ENCODE results near the gene NRXN2. TPM values are rescaled to one million over a fixed set of nuclear protein-coding genes. Genes with fewer than 3 reads are reported as not detected.

Gene NRXN2
- total and polyA plus RNA-seq, 2 of the 13 experiments (the other 11 are each of a cell fraction or from before 2014, with no cell fraction given): not detected

DNA sequence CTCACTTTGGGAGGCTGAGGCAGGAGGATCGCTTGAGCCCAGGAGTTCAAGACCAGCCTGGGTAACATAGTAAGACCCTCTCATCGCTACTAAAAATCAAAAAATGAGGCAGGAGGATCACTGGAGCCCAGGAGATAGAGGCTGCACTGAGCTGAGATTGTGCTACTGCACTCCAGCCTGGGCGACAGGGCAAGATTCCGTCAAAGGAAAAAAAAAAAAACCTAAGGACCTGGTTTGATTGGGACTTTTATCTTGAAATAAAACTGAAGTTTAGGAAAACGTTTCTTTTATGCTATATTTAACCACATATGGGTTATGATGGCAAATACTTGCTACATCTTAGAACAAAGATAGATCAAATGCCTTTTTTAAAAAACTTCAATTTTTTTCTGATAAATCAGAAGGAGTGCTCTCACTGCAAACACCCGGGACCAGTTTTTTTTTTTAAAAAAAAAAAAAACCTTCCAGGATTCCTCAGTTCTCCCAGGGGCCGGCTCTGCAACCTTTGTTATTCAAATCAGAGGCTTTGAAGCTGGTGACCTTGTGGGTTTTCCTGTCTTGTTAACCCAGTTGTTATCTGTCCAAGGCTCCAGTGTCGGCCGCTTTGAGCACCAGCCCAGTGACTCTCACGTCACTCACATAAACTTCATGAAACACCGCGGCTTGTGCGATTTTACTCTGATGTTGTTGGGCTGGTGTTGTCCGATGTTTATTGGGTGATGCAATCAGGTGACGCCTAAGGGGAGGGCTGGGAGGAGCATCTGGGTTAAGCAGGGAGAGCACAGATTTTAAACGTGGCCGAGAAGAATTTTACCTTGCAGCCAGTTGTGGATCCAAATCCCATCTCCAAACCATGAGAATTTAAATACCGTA, 156.7 kb downstream of the NRXN2 start:
- ATAC-seq (peak; percentile 81), DNase-seq (ENCODE audit: low spot score) (peak; percentile 99), FAIRE-seq (peak; percentile 92)
- CTCF ChIA-PET (ENCODE audit: low intra/inter-chr PET ratio, low total read pairs): interaction anchor here (1.0 kb wide), 1 partner anchor 13 kb away, joined by 3 read pairs; no protein-coding TSS in a partner anchor
- Histone ChIP-seq H4K20me1 (ENCODE audit: insufficient read depth, low read length) (no peaks in the 10 kb centered on the region), H3K27me3 (ENCODE audit: control insufficient read depth in 1 of 2, insufficient read depth in 2 of 2, low read length in 2 of 2) (0 out of 5 replicates have a peak, but pooled peaks cover 0 to 2% of the 10 kb centered on the region in 2 experiments), H3K4me3 (replicated peaks in 1 of 3; ENCODE audit: insufficient read depth in 1 of 3, low read depth in 2 of 3, low read length in 3 of 3) (peak overlapping the region in 2 of 3 experiments; percentile 13 to 30; a peak in 1 of 6 replicates), H3K4me2 (ENCODE audit: low read depth, low read length) (peak overlapping the region; percentile 68), H3K79me2 (ENCODE audit: insufficient read depth, low read length) (no peaks in the 10 kb centered on the region), H2AFZ (ENCODE audit: low read length) (no peak overlapping the region), H3K27ac (ENCODE audit: extremely low read length, insufficient read depth, low read length) (peak overlapping the region; percentile 49), H3K9me3 (ENCODE audit: low read length) (no peaks in the 10 kb centered on the region), H3K9ac (ENCODE audit: insufficient read depth, low read depth, low read length) (peak overlapping the region; percentile 52), H3K36me3 (replicated peaks in 1 of 2; ENCODE audit: control insufficient read depth in 1 of 2, insufficient read depth in 2 of 2, low read length in 2 of 2) (no peaks in the 10 kb centered on the region), H3K4me1 (ENCODE audit: insufficient read depth, low read length) (peaks cover 46% of the 10 kb centered on the region)
- BruUV-seq (replicated peaks): no TSS peak
- intact Hi-C loops (cut with micrococcal nuclease; ENCODE audit: unreplicated experiment) (no loop called here), in situ Hi-C loops (cut with HindIII; ENCODE audit: extremely low pct_ligation_motif_present, low pct_unique_long_range_greater_than_20kb) (no loop called here)
- WGBS (ENCODE audit: low lambda C conversion rate): 11% methylated on average over 18 of the region's 18 CpGs
- POLR2A ChIA-PET: interaction anchor here (0.7 to 1.5 kb wide), 4 partner anchors 15 to 295 kb away, joined by 3 to 5 read pairs (median 3); partner anchors contain the start of genes PRDX5 and TRMT112
- no peak for TF ChIP-seq SNAI1 (CRISPR knock-in tag; IDR thresholded peaks at IDR 0.05; ENCODE audit: borderline replicate concordance)
- no peak for TF ChIP-seq DR1 (CRISPR knock-in tag; IDR thresholded peaks at IDR 0.05)
- TF ChIP-seq, protein P1, sequence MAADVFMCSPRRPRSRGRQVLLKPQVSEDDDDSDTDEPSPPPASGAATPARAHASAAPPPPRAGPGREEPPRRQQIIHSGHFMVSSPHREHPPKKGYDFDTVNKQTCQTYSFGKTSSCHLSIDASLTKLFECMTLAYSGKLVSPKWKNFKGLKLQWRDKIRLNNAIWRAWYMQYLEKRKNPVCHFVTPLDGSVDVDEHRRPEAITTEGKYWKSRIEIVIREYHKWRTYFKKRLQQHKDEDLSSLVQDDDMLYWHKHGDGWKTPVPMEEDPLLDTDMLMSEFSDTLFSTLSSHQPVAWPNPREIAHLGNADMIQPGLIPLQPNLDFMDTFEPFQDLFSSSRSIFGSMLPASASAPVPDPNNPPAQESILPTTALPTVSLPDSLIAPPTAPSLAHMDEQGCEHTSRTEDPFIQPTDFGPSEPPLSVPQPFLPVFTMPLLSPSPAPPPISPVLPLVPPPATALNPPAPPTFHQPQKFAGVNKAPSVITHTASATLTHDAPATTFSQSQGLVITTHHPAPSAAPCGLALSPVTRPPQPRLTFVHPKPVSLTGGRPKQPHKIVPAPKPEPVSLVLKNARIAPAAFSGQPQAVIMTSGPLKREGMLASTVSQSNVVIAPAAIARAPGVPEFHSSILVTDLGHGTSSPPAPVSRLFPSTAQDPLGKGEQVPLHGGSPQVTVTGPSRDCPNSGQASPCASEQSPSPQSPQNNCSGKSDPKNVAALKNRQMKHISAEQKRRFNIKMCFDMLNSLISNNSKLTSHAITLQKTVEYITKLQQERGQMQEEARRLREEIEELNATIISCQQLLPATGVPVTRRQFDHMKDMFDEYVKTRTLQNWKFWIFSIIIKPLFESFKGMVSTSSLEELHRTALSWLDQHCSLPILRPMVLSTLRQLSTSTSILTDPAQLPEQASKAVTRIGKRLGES (CRISPR knock-in tag; IDR thresholded peaks at IDR 0.05; ENCODE audit: borderline replicate concordance): no peak
- TF ChIP-seq ZNF225 (CRISPR knock-in tag; IDR thresholded peaks at IDR 0.05): no peak
- TF ChIP-seq XRCC5 (optimal IDR thresholded peaks at IDR 0.05; ENCODE audit: low read length): no peak
- TF ChIP-seq, protein P2, sequence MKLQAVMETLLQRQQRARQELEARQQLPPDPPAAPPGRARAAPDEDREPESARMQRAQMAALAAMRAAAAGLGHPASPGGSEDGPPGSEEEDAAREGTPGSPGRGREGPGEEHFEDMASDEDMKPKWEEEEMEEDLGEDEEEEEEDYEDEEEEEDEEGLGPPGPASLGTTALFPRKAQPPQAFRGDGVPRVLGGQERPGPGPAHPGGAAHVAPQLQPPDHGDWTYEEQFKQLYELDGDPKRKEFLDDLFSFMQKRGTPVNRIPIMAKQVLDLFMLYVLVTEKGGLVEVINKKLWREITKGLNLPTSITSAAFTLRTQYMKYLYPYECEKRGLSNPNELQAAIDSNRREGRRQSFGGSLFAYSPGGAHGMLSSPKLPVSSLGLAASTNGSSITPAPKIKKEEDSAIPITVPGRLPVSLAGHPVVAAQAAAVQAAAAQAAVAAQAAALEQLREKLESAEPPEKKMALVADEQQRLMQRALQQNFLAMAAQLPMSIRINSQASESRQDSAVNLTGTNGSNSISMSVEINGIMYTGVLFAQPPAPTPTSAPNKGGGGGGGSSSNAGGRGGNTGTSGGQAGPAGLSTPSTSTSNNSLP (IDR thresholded peaks at IDR 0.05; ENCODE audit: low read depth, low read length): peak; percentile 72
- TF ChIP-seq GLI4 (CRISPR knock-in tag; IDR thresholded peaks at IDR 0.05; ENCODE audit: borderline replicate concordance): no peak
- TF ChIP-seq CCAR2 (optimal IDR thresholded peaks at IDR 0.05; ENCODE audit: low read depth, low read length): no peak
- TF ChIP-seq CREB1 (IDR thresholded peaks at IDR 0.05): peak; percentile 88
- TF ChIP-seq CREB1 (CRISPR knock-in tag; IDR thresholded peaks at IDR 0.05): peak; percentile 89
- TF ChIP-seq, protein P3, sequence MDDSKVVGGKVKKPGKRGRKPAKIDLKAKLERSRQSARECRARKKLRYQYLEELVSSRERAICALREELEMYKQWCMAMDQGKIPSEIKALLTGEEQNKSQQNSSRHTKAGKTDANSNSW (CRISPR knock-in tag; IDR thresholded peaks at IDR 0.05; ENCODE audit: borderline replicate concordance): no peak
- TF ChIP-seq CBX1 (IDR thresholded peaks at IDR 0.05; ENCODE audit: low read depth): no peak
- TF ChIP-seq ZNF747 (CRISPR knock-in tag; IDR thresholded peaks at IDR 0.05; ENCODE audit: borderline replicate concordance): no peak
- 0 out of 2 replicates have a peak, but pooled peaks have one; percentile 40 for TF ChIP-seq ZFP1 (CRISPR knock-in tag; IDR thresholded peaks at IDR 0.05)
